ENCODE results near the gene LIPC. TPM values are rescaled to one million over a fixed set of nuclear protein-coding genes. Genes with fewer than 3 reads are reported as not detected.
A peak's percentile ranks its signal among the peaks of the same experiment; 100 is the strongest.

Gene LIPC
- total and polyA plus RNA-seq, 2 of the 4 experiments (the other 2 are of a cell fraction): 0.07 TPM; not detected in 1

DNA sequence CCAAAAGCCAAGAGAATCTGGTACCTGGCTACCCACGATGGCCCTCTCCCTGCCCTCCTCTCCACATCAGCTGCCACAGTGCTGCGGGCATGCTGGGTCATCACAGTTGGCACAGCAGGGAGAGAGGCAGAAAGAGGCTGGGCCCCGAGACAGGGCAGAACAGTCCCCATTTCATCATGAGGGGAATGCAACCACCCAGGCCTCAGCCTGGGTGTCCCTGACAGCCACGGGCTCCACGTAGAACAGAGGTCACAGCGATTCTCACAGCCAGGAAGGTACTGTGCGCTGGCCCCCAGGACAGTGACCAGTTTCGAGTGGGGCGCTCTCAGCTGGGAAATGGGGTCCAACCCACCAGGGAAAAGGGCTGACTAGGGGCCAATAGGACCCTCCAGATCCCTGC, 6.3 kb downstream of the LIPC start:
- H2BK120ac ChIP-seq (ENCODE audit: low read depth, low read length): peak overlapping the region; percentile 50
- no peak overlapping the region for H3K23ac ChIP-seq (ENCODE audit: low read depth, low read length)
- DNase-seq (no peak), ATAC-seq (ENCODE audit: low read depth) (no peak)
- 95% methylated on average over 7 of the region's 9 CpGs; no CpG with 5 or more reads in 1 of the 2 experiments for WGBS, 2 experiments (ENCODE audit: extremely low coverage in 2 of 2, insufficient read length in 1 of 2)
- intact Hi-C loops (cut with micrococcal nuclease): no loop called here
- H3K56ac ChIP-seq (ENCODE audit: extremely low read depth, insufficient read depth, low read length): no peak overlapping the region
- H4K5ac ChIP-seq (ENCODE audit: low read depth, low read length): no peak overlapping the region
- peak overlapping the region; percentile 71 for H3K4ac ChIP-seq (ENCODE audit: low read depth, low read length)
- no peak overlapping the region for H3K4me3 ChIP-seq (ENCODE audit: insufficient read depth, low read depth, low read length)
- TF ChIP-seq MXI1 (IDR thresholded peaks at IDR 0.05; ENCODE audit: borderline replicate concordance, low read depth, low read length) (no peak), POLR2A (IDR thresholded peaks at IDR 0.05; ENCODE audit: low read depth, low read length) (no peak), MAFK (IDR thresholded peaks at IDR 0.05; ENCODE audit: low read depth, low read length) (no peak), CHD1 (IDR thresholded peaks at IDR 0.05; ENCODE audit: low read depth, low read length) (no peak), RFX5 (IDR thresholded peaks at IDR 0.05; ENCODE audit: low read depth, low read length) (no peak), BHLHE40 (IDR thresholded peaks at IDR 0.05; ENCODE audit: low read depth, low read length) (no peak), MAZ (IDR thresholded peaks at IDR 0.05; ENCODE audit: borderline replicate concordance, low read depth, low read length) (no peak), FOS (IDR thresholded peaks at IDR 0.05; ENCODE audit: low read depth, low read length) (no peak), NFE2L2 (IDR thresholded peaks at IDR 0.05; ENCODE audit: low read depth, low read length) (no peak), RCOR1 (IDR thresholded peaks at IDR 0.05; ENCODE audit: insufficient replicate concordance, low read length) (no peak), RAD21 (IDR thresholded peaks at IDR 0.05; ENCODE audit: low read length) (no peak)
- TF ChIP-seq, protein P1, sequence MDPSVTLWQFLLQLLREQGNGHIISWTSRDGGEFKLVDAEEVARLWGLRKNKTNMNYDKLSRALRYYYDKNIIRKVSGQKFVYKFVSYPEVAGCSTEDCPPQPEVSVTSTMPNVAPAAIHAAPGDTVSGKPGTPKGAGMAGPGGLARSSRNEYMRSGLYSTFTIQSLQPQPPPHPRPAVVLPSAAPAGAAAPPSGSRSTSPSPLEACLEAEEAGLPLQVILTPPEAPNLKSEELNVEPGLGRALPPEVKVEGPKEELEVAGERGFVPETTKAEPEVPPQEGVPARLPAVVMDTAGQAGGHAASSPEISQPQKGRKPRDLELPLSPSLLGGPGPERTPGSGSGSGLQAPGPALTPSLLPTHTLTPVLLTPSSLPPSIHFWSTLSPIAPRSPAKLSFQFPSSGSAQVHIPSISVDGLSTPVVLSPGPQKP (IDR thresholded peaks at IDR 0.05; ENCODE audit: borderline replicate concordance, low read depth, low read length): no peak
- TF ChIP-seq, protein P2, sequence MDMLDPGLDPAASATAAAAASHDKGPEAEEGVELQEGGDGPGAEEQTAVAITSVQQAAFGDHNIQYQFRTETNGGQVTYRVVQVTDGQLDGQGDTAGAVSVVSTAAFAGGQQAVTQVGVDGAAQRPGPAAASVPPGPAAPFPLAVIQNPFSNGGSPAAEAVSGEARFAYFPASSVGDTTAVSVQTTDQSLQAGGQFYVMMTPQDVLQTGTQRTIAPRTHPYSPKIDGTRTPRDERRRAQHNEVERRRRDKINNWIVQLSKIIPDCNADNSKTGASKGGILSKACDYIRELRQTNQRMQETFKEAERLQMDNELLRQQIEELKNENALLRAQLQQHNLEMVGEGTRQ (IDR thresholded peaks at IDR 0.05; ENCODE audit: low read depth, low read length): no peak
- TF ChIP-seq, protein P3, sequence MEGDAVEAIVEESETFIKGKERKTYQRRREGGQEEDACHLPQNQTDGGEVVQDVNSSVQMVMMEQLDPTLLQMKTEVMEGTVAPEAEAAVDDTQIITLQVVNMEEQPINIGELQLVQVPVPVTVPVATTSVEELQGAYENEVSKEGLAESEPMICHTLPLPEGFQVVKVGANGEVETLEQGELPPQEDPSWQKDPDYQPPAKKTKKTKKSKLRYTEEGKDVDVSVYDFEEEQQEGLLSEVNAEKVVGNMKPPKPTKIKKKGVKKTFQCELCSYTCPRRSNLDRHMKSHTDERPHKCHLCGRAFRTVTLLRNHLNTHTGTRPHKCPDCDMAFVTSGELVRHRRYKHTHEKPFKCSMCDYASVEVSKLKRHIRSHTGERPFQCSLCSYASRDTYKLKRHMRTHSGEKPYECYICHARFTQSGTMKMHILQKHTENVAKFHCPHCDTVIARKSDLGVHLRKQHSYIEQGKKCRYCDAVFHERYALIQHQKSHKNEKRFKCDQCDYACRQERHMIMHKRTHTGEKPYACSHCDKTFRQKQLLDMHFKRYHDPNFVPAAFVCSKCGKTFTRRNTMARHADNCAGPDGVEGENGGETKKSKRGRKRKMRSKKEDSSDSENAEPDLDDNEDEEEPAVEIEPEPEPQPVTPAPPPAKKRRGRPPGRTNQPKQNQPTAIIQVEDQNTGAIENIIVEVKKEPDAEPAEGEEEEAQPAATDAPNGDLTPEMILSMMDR (conservative IDR thresholded peaks at IDR 0.05; ENCODE audit: low read depth, low read length): no peak
- H2AK5ac ChIP-seq (ENCODE audit: low read depth, low read length): peak overlapping the region; percentile 48; the same call in 1 of the 2 replicates
- no TSS peak for BruUV-seq (replicated peaks)
- H3K79me1 ChIP-seq (ENCODE audit: low read depth in 1 of 2, low read length in 2 of 2): no peaks in the 10 kb centered on the region
- H4K8ac ChIP-seq (ENCODE audit: low read depth in 2 of 2, low read length in 2 of 2): no peak overlapping the region
- peak overlapping the region; percentile 28; the same call in 1 of the 2 replicates for H4K91ac ChIP-seq (ENCODE audit: insufficient read depth, low read depth, low read length)
- H2AFZ ChIP-seq (replicated peaks; ENCODE audit: low read length, poor library complexity): no peak overlapping the region
- peaks cover 15% of the 10 kb centered on the region for H3K9me1 ChIP-seq (ENCODE audit: insufficient read depth, low read length)
- H2BK15ac ChIP-seq (ENCODE audit: low read depth, low read length): peak overlapping the region; percentile 33; the same call in 1 of the 3 replicates
- no peak overlapping the region for H3K27ac ChIP-seq (ENCODE audit: insufficient read depth, low read length)
- ChIA-PET CTCF (no interaction called here), POLR2A (ENCODE audit: unreplicated experiment) (no interaction called here)
- H3K36me3 ChIP-seq (ENCODE audit: control insufficient read depth, insufficient read depth, low read length): no peaks in the 10 kb centered on the region
- H2BK20ac ChIP-seq (ENCODE audit: low read depth, low read length): peak overlapping the region; percentile 71; the same call in 1 of the 2 replicates
- peak overlapping the region; percentile 25; the same call in 1 of the 2 replicates for H3K14ac ChIP-seq (replicated peaks; ENCODE audit: low read depth, low read length)
- dilution Hi-C loops (cut with HindIII; ENCODE audit: low sequenced_read_pairs, unreplicated experiment): no loop called here
- H3K4me1 ChIP-seq (ENCODE audit: control insufficient read depth, insufficient read depth, low read length): peaks cover 19% of the 10 kb centered on the region
- no peak overlapping the region for H3K9ac ChIP-seq (ENCODE audit: low read depth, low read length)
- no peaks in the 10 kb centered on the region for H3K27me3 ChIP-seq (ENCODE audit: control insufficient read depth, insufficient read depth, low read length)
- H2AK9ac ChIP-seq (replicated peaks; ENCODE audit: low read depth, low read length, poor library complexity): no peak overlapping the region
- no peak overlapping the region for H2BK5ac ChIP-seq (ENCODE audit: low read depth, low read length, poor library complexity, severe bottlenecking)
- H4K20me1 ChIP-seq (ENCODE audit: insufficient read depth, low read length): no peaks in the 10 kb centered on the region
- H3K18ac ChIP-seq (ENCODE audit: low read depth, low read length): no peak overlapping the region; the same call in 1 of the 2 replicates
- in situ Hi-C loops (cut with MboI; ENCODE audit: low sequenced_read_pairs): no loop called here
- H3K4me2 ChIP-seq (ENCODE audit: low read depth, low read length): no peak overlapping the region
- no peaks in the 10 kb centered on the region for H3K9me3 ChIP-seq (ENCODE audit: control insufficient read depth, insufficient read depth, low read length)

Data from IMR-90 (cell line).